GM10847 (cell line): Measurements from ENCODE around the gene EML6.

Source experiments
- POLR2A ChIP-seq: IDR thresholded peaks from 2 replicates; pipeline ENCODE4 v1.6.1; 2011; ENCODE audit not compliant: insufficient read length; ENCODE audit errors: extremely low read depth

EML6 gene

DNA sequence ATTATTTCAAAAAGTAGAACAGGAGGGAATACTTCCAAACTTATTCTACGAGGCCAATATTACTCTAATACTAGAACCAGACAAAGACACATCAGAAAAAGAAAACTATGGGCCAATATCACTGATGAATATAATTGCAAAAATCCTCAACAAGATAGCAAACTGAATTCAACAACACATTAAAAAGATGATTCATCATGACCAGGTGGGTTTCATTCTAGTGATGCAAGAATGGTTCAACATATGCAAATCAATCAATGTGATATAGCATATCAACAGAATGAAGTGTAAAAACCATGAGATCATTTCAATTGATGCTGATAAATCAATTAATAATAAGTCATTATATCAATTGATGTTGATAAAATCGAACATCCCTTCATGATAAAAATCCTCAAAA lies 22.4 kb upstream of the EML6 start:
- TF ChIP-seq POLR2A = no peak

- TF ChIP-seq POLR2A = no peak
These were observed 19.2 kb upstream of the EML6 start for GRCh38 chr2:54704238-54704637.

GRCh38 chr2:54704688-54705605 lies 18.5 kb upstream of the EML6 start:
- TF ChIP-seq POLR2A = no peak

- no peak for TF ChIP-seq POLR2A
These were observed 16.8 kb upstream of the EML6 start for GRCh38 chr2:54706622-54707021.

GRCh38 chr2:54708584-54709335 lies 14.7 kb upstream of the EML6 start:
- TF ChIP-seq POLR2A = no peak

DNA sequence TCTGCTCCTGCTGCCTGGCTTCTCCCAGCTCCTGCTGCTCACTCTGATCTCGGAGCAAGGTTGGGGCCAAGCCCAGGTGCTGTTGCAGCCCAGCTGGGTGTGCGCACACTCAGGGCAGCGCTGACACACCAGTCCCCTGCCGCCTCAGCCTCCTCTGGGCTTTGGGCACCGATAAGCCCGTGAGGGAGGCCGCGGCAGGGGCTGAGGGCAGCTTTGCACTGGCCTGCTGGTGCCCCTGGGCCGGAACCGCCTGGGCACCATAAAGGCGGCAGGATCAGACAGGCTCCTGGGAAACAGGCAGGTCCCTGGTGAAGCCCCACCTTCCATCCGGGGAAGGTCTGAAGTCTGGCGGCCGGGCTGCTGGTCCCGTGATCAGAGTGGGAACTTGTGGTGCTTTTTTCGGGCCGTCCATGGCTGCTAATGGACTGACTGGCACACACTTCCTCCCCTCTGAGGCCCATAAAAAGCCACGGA lies 14.1 kb upstream of the EML6 start:
- TF ChIP-seq POLR2A = no peak

- TF ChIP-seq POLR2A = no peak
These were observed 13.2 kb upstream of the EML6 start for GRCh38 chr2:54710216-54710615.

- TF ChIP-seq POLR2A = no peak
These were observed 10.9 kb upstream of the EML6 start for GRCh38 chr2:54712516-54712915.

DNA sequence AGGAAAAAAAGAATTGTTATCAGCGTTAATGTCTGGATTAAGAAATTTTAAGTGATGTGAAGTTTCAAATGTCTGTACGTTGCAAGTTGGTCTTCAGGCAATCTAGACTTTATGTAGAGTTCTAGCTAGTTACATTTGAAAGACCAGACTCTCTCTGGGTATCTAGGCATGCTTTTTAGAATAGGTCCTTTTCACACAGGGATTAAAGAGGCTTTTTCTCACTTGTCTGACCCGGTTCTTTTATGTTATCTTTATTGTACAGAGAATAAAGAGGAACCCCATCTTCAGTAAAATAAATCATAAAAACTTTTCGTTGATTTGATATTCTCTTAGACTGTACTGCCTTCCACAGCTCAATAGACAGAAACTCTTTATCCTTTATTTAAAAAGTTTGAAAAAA lies 8.5 kb upstream of the EML6 start:
- no peak for TF ChIP-seq POLR2A

- TF ChIP-seq POLR2A = no peak
These were observed 7.1 kb upstream of the EML6 start for GRCh38 chr2:54716375-54716774.

- no peak for TF ChIP-seq POLR2A
These were observed 2.9 kb upstream of the EML6 start for GRCh38 chr2:54720563-54720962.

DNA sequence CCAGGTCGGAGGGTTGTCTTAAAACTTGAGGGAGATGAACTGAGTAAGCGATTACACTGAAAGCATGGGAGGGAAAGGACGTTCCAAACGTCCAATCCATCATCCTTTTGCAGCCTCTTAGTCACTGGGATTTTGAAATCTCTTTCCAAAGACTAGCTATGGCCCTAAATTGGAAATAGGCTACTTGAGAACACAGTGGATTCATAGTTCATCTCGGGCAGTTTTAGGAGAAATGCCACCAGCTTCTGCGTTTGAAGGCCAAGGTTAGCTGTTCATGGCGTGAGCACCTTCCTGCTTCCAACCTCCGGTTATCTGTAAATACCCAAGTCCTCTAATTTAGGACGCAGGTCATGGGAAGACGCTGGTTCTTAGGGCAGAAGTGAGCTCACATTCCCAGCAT lies 821 bp upstream of the EML6 start:
- no peak for TF ChIP-seq POLR2A

DNA sequence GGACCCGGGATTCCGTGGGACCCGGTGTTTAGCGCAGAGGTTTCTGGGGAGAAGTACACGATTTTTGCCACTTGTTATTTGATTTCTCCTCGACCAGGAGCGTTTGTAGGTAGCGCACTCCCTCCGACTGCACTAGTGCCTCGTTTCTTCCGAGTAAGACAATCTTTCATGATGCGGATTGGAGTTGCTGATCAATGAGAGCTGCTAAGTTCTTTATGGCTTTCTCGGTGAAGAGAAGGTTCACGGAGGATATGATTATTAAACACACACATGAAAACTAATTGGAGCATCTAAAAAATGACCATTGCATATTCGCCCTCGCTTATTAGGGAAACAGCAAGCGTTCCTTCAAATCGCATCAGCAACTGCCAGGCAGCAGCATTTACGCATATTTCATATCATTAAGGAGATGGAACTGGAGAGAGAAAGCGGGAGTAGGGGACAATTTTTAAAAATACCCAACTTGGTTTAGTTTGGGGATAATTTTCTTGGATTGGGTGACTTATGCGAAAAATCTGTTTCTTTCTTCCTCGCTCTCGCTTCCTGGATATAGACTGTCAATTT lies 616 bp downstream of the EML6 start:
- no peak for TF ChIP-seq POLR2A

DNA sequence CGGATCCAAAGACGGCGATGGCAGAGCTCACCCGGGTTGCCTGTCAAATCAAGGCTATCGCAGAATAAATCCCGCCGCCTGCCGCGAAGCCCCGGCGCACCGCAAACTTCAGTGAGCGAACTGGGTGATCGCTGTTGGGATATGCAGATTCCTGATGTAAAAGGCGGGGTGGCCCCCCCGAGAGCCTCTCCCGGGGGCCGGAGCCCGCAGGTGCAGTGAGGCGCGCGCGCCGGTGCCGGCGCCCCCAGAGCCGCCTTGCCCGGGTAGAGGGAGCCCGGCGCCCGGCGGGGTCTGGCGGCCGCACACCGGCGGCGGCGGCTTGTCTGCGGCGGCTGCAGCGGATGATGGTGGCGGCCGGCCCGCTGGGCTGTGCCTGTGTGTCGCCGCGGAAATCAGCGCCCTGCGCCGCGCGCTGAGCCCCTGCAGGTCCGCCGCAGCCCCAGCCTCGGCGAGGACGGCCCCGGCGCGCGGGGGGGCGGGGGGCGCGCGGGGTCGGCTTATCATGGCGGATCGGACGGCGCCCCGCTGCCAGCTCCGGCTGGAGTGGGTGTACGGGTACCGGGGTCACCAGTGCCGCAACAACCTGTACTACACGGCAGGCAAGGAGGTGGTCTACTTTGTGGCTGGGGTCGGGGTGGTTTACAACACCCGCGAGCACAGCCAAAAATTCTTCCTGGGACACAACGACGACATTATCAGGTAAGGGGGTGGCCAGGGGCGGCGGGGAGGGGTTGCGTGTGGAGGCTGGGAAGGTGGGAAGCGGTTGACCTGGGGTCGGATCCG lies 1.3 kb downstream of the EML6 start:
- no peak for TF ChIP-seq POLR2A
